T1000 (cell line): ENCODE results near the gene UPF2.
"Not testable (repeated sequence)": the region's sequence is repeated elsewhere in the genome, so short reads cannot be mapped to it uniquely, and the experiment has no call there.

Experiments
- DNase-seq: peaks from one replicate; lab custom pipeline; 2025; ENCODE audit warnings: mixed read lengths; lab: John Stamatoyannopoulos, UW

The UPF2 gene

DNA sequence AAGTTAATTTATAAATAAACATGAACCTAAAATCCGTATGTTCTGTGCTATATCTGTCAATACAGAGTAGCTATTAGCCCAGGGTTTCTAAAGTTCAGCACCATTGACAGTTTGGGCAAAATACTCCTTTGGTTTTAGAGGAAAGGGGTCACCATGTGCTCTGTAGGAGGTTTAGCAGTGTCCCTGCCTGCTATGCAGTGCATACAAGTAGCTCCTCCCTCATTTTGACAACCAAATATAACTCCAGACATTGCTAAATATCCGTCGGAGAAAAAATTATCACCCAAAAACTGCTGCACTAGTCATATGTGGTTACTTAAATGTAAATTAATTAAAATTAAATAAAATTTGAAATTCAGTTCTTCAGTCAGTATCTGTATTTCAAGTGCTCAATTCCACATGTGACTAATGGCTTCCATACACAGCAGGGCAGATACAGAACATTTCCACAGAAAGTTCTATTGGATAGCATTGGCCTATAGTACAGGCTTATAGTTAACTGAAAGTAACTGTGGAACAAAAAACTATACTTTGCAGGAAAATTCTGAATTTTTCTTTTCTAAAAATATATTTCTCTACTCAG is 6.4 kb downstream of the UPF2 start:
- no peak for DNase-seq

DNA sequence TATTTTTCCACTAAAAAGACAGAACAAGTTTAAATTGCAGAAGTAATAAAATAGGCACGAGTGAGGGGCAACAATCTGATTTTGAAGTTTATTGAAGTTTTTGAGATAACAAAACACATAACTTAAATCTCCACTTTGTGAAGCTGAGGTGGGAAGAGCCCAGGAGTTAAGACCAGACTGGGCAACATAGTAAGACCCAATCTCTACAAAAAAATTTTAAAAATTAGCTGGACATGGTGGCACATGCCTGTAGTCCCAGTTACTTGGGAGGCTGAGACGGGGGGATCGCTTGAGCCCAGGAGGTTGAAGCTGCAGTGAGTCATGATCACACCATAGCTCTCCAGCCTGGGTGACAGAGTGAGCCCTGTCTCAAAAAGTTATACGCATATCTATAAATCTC is 11.2 kb downstream of the UPF2 start:
- DNase-seq: no peak

DNA sequence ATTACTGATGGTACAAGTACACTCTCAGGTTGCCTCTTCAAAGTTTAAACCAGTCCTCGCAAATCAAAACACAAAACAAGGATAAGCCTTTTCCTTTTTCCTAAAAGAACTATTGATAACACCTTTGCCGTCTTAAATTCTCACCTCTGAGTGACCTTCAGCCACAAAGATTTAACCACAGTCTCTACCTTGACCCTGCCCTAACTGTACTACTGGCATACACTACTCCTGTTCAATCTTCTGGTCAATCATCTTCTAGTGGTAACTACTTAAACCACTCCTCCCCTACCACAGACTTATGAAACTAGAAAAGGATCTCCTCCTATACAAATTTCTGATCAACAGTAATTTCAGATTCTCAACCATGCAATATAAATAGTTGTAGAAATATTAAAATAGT is 15.1 kb downstream of the UPF2 start:
- no peak for DNase-seq

DNA sequence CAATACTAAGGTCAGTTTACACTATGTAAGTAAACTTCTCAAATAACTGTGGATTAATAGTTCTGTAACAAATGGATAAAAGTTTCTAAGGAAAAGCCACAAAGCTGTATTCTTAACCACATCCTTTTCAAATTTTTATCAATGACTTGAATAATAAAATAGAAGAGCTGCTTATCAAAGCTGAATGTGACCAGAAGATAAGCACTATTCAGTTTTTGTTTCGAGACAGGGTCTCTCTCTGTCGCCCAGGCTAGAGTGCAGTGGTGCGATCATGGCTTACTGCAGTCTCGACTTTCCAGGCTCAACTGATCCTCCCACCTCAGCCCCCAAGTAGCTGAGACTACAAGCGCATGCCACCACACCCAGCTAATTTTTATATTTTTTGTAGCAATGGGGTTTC is 17.0 kb downstream of the UPF2 start:
- DNase-seq: no peak

DNA sequence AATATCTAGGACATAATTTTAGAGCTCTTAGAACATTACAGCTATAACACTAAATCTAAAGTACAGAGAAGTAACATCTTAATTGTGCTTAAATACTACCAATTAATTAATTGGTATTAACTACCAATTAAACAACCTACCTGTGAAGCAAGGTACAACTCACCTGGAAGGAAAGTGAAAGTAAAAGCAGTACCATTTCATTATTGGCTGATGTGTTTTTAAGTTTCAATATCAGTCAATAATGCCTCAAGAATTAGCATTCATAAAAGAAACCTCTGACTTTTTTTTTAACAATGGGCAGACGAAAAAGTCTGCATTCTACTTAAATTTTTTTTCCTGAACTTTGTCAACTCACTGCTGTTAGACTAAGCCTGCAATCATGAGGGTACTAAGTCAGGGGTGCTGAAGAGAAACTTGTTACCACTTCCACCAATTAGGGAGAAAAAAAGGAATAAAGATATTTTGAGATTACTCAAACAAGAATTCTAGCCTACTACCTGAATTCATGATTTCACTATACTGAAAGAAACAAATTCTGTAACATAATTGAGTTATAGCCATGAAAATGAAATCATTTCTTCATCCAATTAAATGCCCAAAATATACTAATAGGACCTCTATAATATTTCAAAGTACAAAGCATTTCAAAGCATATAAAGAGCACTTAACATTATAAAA is 19.9 kb downstream of the UPF2 start:
- DNase-seq: no peak

DNA sequence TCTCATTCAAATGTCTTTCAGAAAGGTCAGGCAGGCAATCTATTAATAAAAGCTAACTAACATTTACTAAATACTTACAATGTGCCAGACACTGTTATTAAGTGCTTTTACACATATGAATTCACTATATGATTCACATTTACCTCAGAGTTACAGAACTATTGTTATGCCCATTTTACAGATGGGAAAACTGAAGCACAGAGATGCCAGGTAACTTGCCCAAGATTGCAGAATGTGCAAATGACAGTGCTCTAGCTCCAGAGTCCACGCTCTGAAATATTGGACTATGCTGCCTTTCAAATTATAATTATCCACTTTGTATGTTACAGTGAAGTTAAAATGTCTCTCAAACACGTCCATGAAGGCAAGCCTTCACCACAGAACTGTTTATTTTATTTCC is 22.0 kb downstream of the UPF2 start:
- DNase-seq: no peak

DNA sequence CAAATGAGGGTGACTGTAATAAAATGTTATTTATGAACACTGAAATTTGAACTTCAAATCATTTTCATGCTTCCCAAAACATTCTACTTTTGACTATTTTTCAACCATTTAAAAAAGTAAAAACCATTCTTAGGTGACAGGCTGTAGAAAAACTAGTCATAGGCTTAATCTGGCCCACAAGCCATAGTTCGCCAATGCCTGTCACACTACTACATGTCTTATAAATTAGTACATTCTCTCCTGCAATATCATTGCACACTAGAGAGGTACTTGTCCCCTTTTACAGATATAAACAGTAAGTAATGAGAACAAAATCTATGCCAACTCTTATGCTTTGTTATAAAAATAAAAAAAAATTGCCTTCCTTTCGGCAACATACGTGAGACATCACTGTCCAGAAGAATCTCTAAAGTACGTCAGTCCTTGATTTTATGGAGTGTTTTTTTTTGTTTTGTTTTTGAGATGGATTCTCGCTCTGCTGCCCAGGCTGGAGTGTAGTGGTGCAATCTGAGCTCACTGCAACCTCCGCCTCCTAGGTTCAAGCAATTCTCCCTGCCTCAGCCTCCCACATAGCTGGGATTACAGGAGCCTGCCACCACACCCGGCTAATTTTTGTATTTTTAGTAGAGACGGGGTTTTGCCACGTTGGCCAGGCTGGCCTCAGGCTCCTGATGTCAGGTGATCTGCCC is 23.2 kb downstream of the UPF2 start:
- DNase-seq: no peak

DNA sequence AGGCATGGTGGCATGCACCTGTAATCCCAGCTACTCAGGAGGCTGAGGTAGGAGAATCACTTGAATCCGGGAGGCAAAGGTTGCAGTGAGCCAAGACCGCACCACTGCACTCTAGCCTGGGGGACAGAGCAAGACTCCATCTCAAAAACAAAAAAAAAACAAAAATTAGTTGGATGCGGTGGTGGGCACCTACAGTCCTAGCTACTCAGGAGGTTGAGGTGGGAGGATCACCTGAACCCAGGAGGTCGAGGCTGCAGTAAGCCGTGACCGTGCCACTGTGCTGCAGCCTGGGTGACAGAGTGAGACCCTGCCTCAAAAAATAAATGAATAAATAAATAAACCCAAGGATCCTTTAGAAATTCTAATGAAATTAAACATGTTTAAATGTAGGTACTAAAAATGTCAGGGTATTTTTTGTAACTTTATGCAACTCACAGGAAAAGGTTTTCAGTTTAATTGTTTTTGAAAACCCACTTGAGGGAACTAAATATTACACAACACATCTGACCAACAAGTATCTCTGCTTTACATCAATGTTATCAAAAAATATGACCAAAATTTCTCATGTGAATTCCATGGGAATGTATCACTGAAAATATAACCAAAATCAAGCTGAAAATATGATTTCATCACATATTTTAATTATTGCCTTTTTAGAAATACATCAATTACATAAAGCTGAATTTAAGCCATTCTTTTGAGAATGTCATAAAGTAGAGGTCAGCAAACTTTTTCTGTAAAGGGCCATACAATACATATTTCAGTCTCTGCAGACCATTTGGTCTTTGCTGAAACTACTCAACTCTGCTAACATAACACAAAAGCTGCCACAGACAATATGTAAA is 23.9 kb downstream of the UPF2 start:
- no peak for DNase-seq

DNA sequence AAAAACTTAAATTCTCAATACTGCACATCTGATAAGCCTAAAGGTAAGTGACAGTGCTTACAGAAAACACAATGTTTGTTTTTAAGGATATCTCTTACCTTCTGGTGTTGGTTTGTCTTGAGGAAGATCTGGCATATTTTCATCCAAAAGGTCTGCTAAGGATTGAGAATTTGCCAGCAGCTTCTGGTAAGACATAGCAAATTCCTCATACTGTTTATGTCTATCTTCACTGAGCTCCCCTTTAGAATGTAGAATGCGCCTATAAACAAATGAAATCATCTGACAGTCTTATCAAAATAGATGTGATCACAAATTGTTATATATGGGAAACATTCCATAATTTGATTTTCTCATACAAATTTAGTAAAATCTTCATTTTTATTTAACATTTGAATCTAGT is 28.7 kb downstream of the UPF2 start:
- DNase-seq: no peak

DNA sequence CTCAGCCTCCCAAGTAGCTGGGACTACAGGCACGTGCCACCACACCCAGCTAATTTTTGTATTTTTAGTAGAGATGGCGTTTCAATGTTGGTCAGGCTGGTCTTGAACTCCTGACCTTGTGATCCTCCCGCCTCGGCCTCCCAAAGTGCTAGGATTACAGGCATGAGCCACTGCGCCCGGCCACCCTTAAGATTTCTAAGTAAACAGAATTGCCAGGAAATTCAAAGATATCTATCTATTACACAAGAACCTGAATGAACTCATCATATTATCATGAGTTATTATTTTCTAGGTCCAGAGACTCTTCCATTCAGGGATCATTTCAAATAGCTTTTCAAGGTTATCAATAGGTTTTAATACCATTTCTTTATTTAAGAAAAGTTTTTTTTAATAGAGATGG is 29.2 kb downstream of the UPF2 start:
- not testable (repeated sequence) for DNase-seq

DNA sequence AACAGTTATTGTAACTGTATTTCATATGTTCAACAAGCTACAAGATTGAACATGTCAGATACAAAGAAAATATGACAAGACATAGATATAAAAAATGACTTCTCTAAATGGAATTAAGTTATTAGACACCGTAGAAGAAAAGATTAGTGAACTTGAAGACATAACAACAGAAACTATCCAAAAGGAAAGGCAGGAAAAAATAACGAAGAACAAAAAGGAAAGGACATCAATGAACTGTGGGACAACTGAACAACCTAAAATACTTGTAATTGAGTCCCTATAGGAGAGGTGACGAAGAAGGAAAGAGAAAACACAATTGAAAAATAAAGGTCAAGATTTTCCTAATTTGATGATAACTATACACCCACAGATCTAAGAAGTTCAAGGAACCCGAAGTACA is 32.3 kb downstream of the UPF2 start:
- DNase-seq: no peak

DNA sequence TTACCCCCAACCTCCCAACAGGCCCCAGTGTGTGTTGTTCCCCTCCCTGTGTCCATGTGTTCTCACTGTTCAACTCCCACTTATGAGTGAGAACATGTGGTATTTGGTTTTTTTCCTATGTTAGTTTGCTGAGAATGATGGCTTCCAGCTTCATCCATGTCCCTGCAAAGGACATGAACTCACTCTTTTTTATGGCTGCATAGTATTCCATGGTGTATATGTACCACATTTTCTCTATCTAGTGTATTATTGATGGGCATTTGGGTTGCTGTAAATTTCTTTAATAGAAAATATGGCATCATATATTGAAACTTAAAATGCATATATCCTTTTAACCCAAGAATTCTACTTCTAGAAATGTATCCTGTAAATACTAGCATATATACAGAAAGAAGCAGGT is 33.8 kb downstream of the UPF2 start:
- DNase-seq: not testable (repeated sequence)

DNA sequence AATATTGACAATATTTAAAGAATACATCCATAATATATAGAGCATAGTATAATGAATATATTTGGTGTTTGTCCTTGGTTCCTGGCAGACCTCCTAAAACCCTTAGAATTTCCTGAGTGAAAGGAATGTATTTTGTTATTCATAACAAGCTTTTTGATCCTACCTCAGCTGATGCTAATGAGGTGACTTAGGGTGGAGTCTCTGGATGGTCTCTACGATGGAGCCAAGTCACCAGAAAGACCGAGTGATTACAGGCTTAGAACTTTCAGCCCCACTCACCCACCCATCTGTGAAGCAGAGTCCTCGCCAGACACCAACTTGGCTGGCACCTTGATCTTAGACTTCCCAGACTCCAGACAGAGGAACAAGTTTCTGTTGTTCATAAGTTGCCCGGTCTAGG is 35.9 kb downstream of the UPF2 start:
- no peak for DNase-seq

DNA sequence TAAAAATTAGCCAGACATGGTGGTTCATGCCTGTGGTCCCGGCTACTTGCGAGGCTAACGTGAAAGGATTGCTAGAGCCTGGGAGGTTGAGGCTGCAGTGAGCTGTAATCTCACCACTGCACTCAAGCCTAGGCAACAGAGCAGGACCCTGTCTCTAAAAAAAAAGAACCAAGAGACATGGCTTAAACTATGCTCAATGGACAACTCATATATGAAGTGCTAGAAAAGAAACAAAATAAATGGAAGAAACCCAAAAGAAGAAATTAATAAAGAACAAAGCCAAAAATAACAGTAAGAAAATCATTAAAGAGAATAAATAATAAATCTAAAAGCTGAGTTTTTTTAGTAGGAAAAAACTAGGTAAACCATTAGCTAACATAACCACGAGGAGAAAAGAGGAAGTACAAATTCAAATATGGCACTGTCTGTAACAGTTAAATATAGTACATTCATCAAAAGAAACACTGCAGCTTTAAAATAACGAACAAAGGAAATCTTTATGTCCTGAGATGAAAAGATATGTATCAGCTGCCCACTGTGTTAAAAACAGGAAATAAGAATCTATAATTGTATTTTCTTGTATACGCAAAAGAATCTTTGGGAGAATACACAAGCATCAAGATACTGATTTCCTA is 48.7 kb downstream of the UPF2 start:
- no peak for DNase-seq

DNA sequence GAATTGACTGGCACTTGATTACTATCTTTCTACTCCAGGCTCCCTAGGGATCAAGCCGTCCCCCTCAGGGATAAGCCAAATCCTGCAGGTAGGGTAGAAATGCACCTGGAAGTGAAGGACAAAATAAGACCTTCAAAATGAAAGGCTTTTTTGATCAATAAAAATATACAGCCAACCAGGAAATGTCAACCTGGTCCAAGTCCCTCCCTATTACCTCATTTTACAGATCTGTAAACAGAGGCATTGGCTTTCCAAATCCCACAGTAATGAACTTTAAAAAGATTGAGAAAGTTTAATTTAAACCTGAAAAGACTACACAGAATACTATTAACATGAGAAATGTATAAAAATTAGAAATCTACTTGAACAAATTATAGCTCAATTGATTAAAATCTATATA is 53.7 kb downstream of the UPF2 start:
- no peak for DNase-seq

DNA sequence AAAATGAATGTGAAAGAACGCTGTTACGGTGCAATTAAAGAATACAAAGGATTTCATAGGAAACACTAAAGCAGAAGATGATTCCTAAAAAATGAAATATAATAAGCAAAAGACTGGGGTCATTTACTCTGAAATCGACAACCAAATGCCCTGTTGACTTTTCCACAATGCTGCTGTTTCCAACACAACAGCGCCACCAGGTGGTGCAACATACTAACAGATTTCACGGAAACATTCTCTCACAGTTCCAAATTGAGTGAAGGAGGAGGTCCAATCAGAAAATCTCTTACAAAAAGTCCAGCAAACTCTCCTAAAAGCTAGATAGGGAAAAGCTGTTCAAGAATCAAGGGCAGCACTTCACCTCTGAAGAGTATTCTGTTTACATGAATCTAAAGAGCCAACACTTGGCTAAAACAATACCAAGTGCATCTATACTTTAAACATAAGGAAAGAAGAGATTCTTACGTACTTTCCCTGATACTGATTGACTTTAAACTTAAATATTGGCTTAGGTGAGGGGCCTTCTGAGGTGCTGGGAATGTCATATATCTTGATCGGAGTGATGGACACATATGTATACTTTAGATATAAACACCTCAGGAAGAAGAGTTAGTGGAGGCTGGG is 55.9 kb downstream of the UPF2 start:
- peak; percentile 61 for DNase-seq

DNA sequence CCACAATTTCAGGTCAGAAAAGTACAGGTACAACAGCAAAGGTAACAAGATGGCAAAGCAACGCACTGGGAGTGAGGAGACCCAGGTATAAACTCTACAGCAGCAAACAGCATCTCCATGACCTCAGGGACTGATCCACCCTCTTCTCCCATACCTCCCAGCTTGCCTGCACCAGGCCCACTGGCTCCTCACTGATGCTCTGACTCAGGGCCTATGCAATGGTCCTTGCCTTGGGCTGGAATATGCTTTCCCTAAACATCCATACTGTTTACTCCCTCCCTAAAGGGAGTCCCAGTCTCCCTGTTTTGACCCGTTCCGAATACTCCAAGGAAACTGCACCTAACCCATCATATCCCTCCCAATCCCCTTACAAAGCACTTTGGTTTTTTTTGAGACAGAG is 60.4 kb downstream of the UPF2 start:
- DNase-seq: no peak

DNA sequence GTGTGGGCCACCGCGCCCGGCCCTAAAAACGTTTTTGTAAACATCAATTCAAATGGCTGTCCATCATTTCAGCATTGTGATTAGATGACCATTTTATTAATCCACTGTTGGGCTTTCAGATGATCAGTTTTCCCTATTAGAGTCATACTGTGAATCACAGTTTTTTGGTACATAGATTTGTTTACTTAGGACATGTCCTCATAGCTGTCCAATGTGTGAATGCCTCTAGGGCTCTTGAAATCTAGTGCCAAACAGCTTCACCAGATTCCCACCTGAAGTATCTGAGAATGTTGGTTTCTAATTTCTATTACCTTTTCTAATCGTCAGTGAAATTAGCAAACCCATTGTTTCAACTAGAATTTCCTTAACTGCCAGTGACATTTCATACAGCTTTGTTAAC is 66.8 kb downstream of the UPF2 start:
- no peak for DNase-seq

DNA sequence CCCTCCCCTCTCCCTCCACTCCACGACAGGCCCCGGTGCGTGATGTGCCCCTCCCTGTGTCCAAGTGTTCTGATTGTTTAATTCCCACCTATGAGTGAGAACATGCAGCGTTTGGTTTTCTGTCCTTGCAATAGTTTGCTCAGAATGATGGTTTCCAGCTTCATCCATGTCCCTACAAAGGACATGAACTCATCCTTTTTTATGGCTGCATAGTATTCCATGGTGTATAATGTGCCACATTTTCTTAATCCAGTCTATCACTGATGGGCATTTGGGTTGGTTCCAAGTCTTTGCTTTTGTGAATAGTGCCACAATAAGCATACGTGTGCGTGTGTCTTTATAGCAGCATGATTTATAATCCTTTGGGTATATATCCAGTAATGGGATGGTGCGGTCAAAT is 70.1 kb downstream of the UPF2 start:
- not testable (repeated sequence) for DNase-seq

DNA sequence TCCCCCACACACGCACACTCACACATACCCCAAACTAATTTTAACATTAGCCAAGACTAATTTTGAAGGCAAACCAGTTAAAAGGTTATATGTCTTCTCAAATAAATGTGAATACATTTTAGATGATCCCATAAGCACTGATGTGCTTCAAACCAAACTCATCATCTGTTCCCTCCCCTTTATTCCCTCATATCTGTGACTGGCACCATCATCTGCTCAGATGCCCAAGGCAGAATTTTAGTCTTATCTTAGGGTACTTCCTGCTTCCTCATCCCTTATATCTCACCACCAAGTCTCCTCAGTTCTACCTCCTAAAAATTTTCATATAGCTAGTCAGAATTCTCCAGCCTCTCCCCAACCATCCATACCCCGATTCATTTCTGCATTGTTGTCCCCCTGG is 80.4 kb downstream of the UPF2 start:
- DNase-seq: no peak

DNA sequence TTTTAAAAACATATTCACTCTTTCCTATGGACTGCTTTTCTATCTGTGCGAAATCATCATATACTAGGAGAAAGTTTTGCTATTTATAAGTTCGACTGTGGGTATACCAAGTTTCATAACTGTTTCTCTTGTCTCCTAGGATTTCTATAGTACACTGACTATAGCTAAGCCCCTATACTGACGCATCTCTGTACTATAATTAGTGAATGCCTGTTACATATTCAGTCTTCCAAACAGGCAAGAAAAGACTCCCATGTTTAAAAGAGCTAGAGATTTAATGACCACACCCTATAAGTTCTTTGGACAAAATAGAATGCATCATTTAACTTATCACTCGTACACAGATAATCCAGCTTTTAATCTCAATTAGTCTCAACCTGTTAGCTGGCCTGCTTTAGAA is 80.8 kb downstream of the UPF2 start:
- no peak for DNase-seq

DNA sequence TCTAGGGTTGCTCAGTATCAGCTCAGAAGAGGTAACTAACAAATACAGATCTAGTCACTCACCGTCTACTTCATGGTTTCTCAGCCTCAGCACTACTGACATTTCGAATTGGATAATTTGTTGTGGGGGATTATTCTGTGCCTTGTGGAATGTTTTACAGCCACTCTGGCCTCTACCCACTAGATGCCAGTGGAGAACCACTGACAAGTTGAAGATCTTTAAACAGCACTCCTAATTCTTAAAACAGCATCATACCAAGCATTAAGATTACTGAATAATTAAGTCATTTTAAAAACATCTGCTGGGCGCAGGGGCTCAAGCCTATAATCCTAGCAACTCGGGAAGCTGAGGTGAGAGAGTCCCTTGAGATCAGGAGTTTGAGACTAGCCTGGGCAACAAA is 82.6 kb downstream of the UPF2 start:
- DNase-seq: no peak
